Subcutaneous abdominal adipose tissue (tissue), 5 donors: ENCODE measurements around the gene PSMD13.

Experiments
- H3K27ac ChIP-seq: one replicate; pipeline ENCODE4 v1.7.0; 2013; ENCODE audit warnings: low read depth, mild to moderate bottlenecking, inconsistent platforms, low read length, moderate library complexity
- H3K27me3 ChIP-seq, 5 donors: one replicate each; pipeline ENCODE4 v1.7.0; 2013; ENCODE audit warnings: low read length in 5 of 5, inconsistent platforms in 1 of 5; ENCODE audit not compliant: control insufficient read depth in 5 of 5, insufficient read depth in 4 of 5
- H3K36me3 ChIP-seq, 5 donors: one replicate each; pipeline ENCODE4 v1.7.0; 2013; ENCODE audit warnings: low read length in 5 of 5; ENCODE audit not compliant: control insufficient read depth in 5 of 5, insufficient read depth in 5 of 5
- H3K4me1 ChIP-seq, 5 donors: one replicate each; pipeline ENCODE4 v1.7.0; 2013; ENCODE audit warnings: low read length in 5 of 5, mild to moderate bottlenecking in 3 of 5, moderate library complexity in 1 of 5; ENCODE audit not compliant: control insufficient read depth in 5 of 5, insufficient read depth in 5 of 5
- H3K4me3 ChIP-seq, 5 donors: one replicate each; pipeline ENCODE4 v1.7.0; 2013; ENCODE audit warnings: low read length in 5 of 5, low read depth in 1 of 5
- H3K9ac ChIP-seq, 5 donors: one replicate each; pipeline ENCODE4 v1.7.0; 2013; ENCODE audit warnings: low read length in 5 of 5, mild to moderate bottlenecking in 4 of 5, moderate library complexity in 3 of 5
- H3K9me3 ChIP-seq, 5 donors: one replicate each; pipeline ENCODE4 v1.7.0; 2013; ENCODE audit warnings: low read length in 5 of 5; ENCODE audit not compliant: control insufficient read depth in 5 of 5
- donor health status: healthy.
- donor health status: healthy.
- donor health status: healthy.
- donor health status: healthy.
- donor health status: healthy.

The PSMD13 gene

DNA sequence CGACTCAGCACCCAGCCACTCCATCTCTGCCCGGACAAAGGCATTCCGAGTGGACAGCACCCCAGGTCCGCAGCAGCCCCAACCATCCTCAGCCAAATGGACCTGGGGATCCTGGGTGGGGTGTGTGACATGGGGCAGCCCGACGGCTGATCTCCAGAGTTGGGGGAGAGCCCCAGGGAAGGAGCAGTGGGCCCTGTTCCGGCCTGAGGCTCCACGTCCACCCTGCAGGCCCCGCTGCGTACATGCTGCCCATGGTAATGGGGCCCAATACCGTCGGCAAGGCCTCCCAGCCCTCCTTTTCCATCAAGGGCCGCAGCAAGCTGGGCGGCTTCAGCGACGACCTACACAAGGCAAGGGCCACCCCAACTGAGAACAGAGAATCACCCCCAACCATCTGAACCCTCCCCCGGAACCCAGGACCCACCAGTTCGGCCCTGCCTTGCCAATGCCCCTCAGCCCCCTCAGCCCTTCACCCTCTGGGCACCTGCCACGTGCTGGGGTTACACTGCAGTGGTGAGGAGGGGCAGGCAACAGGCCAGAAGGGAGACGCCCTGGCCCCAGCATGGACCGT lies 38.5 kb upstream of the PSMD13 start:
- no peak overlapping the region for H3K4me3 ChIP-seq
- H3K9ac ChIP-seq, result peak overlapping the region in 1 of 5 donors; percentile 43
- peaks cover 0 to 6% (median 3%) of the 10 kb centered on the region in 5 donors for H3K4me1 ChIP-seq
- no peaks in the 10 kb centered on the region for H3K9me3 ChIP-seq
- H3K36me3 ChIP-seq, result peaks cover 0 to 22% (median 14%) of the 10 kb centered on the region in 5 donors
- no peak overlapping the region for H3K27ac ChIP-seq
- no peaks in the 10 kb centered on the region for H3K27me3 ChIP-seq

- Histone ChIP-seq H3K9me3 (no peaks in the 10 kb centered on the region), H3K36me3 (peaks cover 0 to 30% (median 19%) of the 10 kb centered on the region in 5 donors), H3K27me3 (no peaks in the 10 kb centered on the region), H3K4me1 (peaks cover 0 to 12% (median 9%) of the 10 kb centered on the region in 5 donors), H3K9ac (no peak overlapping the region), H3K4me3 (no peak overlapping the region), H3K27ac (no peak overlapping the region)
Measured at GRCh38 chr11:199004-199581, 37.7 kb upstream of the PSMD13 start.

GRCh38 chr11:199782-200181 lies 37.0 kb upstream of the PSMD13 start:
- no peak overlapping the region for H3K4me3 ChIP-seq
- no peaks in the 10 kb centered on the region for H3K27me3 ChIP-seq
- H3K4me1 ChIP-seq, result peaks cover 0 to 19% (median 13%) of the 10 kb centered on the region in 5 donors
- no peak overlapping the region for H3K9ac ChIP-seq
- H3K36me3 ChIP-seq, result peaks cover 0 to 37% (median 25%) of the 10 kb centered on the region in 5 donors
- H3K27ac ChIP-seq, result no peak overlapping the region
- no peaks in the 10 kb centered on the region for H3K9me3 ChIP-seq

GRCh38 chr11:200224-201003 lies 36.4 kb upstream of the PSMD13 start:
- no peaks in the 10 kb centered on the region for H3K9me3 ChIP-seq
- no peaks in the 10 kb centered on the region for H3K27me3 ChIP-seq

GRCh38 chr11:201966-202365 lies 34.8 kb upstream of the PSMD13 start:
- Histone ChIP-seq H3K9ac (no peak overlapping the region), H3K9me3 (no peaks in the 10 kb centered on the region), H3K27me3 (no peaks in the 10 kb centered on the region), H3K4me1 (peaks cover 12 to 40% (median 33%) of the 10 kb centered on the region in 5 donors), H3K36me3 (peaks cover 0 to 44% (median 34%) of the 10 kb centered on the region in 5 donors), H3K27ac (no peak overlapping the region), H3K4me3 (no peak overlapping the region)

More at GRCh38 chr11:200224-201003, 36.4 kb upstream of the PSMD13 start:
- no peak overlapping the region for H3K4me3 ChIP-seq
- no peak overlapping the region for H3K9ac ChIP-seq
- H3K27ac ChIP-seq, result no peak overlapping the region
- peaks cover 2 to 25% (median 19%) of the 10 kb centered on the region in 5 donors for H3K4me1 ChIP-seq
- peaks cover 0 to 41% (median 30%) of the 10 kb centered on the region in 5 donors for H3K36me3 ChIP-seq

DNA sequence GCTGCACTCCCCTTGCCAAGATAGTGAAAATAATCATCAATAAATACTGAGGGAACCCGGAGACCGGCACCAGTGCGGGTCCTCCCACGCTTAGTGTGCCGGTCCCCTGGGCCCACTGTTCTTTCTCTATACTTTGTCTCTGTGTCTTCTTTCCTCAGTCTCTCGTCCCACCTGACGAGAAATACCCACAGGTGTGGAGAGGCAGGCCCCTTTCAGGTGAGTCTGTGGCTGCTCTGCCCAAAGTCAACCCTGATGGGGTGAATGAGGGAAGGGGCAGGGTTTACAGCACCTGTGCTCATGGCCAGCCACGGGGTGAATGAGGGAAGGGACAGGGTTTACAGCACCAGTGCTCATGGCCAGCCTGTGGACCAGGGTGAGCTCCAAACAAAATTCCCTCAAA lies 34.3 kb upstream of the PSMD13 start:
- Histone ChIP-seq H3K27ac (no peak overlapping the region), H3K4me3 (no peak overlapping the region), H3K4me1 (peaks cover 14 to 40% (median 33%) of the 10 kb centered on the region in 5 donors), H3K36me3 (peaks cover 0 to 44% (median 34%) of the 10 kb centered on the region in 5 donors), H3K9ac (no peak overlapping the region), H3K9me3 (no peaks in the 10 kb centered on the region), H3K27me3 (peaks cover 0 to 2% (median 0%) of the 10 kb centered on the region in 5 donors)

- Histone ChIP-seq H3K27me3 (peaks cover 0 to 2% (median 0%) of the 10 kb centered on the region in 5 donors), H3K36me3 (peaks cover 0 to 44% (median 34%) of the 10 kb centered on the region in 5 donors), H3K4me1 (peaks cover 16 to 48% (median 40%) of the 10 kb centered on the region in 5 donors), H3K4me3 (no peak overlapping the region), H3K9me3 (no peaks in the 10 kb centered on the region), H3K9ac (peak overlapping the region in 1 of 5 donors; percentile 0), H3K27ac (no peak overlapping the region)
Measured at GRCh38 chr11:203056-203944, 33.5 kb upstream of the PSMD13 start.

DNA sequence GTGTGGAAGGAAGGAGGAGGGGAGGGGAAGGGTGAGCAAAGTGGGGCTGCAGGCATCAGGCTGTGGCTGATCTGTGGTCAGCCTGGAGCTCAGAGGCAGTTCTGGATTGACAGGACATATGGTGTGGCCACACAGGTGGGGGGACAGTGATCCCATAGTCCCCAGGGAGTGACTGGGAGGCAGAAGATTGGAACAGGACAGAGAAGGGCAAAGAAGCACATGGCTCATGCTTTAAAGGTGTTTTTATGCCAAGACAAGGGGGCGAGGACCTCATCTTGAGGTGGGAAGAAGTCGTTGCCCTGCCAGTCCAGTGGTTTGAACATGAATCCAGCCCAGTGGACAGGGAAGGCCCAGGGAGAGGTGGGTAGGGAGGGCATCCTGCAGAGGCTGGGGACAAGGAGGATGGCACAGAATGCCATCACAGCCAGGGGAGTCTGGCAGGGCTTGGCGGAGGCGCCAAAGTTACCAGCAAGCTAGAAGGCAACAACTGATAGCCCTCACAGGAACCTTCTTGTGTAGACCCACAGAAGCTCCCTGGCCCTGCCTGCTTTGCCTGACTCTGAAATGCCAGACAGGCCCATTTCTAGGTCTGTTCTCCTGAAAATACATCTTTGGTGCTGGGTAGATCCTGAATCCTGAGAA lies 32.7 kb upstream of the PSMD13 start:
- Histone ChIP-seq H3K36me3 (peaks cover 0 to 44% (median 34%) of the 10 kb centered on the region in 5 donors), H3K9me3 (no peaks in the 10 kb centered on the region), H3K4me1 (peaks cover 16 to 52% (median 43%) of the 10 kb centered on the region in 5 donors)

GRCh38 chr11:204587-205109 lies 32.1 kb upstream of the PSMD13 start:
- no peaks in the 10 kb centered on the region for H3K9me3 ChIP-seq
- H3K27ac ChIP-seq, result no peak overlapping the region
- peaks cover 0 to 45% (median 37%) of the 10 kb centered on the region in 5 donors for H3K36me3 ChIP-seq
- H3K27me3 ChIP-seq, result peaks cover 0 to 2% (median 0%) of the 10 kb centered on the region in 5 donors
- H3K4me3 ChIP-seq, result no peak overlapping the region
- peak overlapping the region in 2 of 5 donors; percentile 23 to 51 for H3K9ac ChIP-seq
- H3K4me1 ChIP-seq, result peaks cover 21 to 58% (median 49%) of the 10 kb centered on the region in 5 donors

More for the DNA sequence above, 32.7 kb upstream of the PSMD13 start:
- Histone ChIP-seq H3K4me3 (no peak overlapping the region), H3K9ac (peak overlapping the region in 1 of 5 donors; percentile 51), H3K27ac (no peak overlapping the region), H3K27me3 (peaks cover 0 to 2% (median 0%) of the 10 kb centered on the region in 5 donors)
